ENCODE results near the gene RRP9.

RRP9 gene

DNA sequence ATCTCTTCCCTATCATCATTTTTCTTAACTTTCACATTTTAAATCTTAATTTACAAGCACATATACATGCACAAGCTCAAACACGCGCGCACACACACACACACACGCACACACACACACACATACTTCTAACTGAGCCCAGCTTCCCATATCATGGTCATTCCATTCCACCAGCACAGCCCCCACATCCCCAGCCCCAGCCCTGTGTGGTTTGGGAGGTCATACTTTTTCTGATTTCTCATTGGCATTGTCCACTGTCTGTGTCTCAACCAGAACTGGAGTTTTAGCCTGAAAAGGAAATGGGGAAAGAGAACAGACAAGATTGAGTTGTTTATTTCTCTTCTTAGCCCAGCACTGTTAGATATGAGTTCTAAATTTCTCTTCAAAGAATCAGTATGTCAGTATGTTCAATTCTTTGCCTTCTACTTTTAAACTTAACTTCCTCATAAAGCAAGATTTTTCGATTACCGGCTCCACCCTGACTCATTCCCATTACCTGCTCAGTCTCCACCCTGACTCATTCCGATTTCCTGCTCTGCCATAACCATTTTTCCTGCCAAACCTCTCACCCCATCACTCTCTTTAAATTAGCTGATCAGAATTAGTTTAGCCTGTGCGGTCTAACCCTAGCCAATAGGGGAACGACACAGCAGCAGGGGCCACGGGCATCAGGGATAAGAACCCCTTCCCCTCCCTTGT, 44.9 kb downstream of the RRP9 start:
- no peak for DNase-seq

DNA sequence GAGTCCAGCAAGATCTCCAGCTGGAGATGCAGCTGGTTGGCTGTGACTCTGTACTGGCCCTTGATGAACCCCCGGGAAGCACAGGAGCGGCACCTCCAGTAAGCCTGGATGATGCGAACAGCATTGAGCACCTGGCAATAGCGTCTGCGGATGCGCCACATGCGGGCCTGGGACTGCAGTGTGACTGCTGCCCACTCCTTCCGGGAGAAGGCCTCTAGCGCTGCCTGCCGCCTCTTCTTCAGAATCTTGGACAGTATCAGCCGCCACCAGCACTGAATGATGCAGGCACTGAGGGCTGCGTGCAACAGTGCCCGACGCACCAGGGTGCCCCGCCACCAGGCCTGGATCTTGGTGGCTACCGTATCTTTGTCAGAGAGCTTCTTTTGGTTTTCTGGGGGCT, 46.8 kb downstream of the RRP9 start:
- no peak for DNase-seq

DNA sequence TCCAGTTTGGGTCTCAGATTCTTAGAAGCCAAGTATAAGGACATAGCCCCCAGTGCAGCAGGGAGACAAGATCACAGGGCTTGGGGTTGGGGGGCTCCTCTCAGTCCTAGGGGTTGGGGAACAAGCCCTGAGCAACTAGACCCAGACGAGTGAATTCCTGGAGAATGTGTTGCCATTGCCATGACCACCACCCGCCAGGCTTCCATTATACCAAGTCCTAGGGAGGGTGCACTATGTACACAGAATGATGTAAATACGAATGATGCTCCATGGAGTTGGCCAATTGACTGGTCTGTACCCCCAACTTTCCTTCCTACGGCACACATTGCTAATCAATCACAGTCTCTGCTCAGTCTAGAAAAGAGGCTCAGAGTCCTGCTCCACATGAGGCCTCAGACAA, 47.3 kb downstream of the RRP9 start:
- DNase-seq = no peak

DNA sequence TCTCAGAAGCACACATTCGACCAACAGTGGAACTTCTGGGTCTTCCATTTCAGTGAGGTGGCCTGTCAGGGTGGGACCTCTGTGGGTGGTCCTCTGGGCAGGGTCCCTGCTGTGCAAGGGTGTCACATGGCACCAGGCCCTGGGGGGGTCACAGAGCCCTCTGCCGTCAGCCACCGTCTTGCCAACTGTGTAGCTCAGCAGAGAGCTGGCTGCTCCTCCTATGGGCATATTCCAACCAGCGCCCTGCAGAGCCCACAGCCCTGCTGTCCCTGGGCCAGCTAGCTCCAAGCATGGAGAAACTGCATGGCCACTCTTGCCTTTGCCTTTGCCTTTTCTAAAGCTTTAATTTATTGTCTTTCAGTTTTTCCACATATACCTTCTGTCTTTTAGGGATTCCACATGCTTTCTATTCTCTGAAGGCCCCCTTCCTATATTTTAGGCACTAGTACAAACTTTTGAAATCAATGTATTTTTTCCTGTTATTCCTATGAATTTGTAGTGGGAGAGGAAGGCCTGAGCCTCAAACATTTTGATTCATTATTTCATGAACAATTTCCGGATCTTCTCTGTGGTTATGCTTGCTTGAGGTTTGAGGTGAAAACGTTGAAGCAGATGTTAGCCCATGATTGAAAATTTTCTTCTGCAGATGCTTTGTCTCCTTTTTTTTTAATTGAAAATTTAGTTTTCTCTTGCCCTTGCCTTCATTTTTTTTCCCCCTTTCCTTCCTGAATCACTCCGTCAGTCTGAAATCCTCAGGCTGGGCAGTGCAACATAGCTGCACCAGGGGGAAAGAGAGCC, 50.3 kb downstream of the RRP9 start:
- no peak for DNase-seq

DNA sequence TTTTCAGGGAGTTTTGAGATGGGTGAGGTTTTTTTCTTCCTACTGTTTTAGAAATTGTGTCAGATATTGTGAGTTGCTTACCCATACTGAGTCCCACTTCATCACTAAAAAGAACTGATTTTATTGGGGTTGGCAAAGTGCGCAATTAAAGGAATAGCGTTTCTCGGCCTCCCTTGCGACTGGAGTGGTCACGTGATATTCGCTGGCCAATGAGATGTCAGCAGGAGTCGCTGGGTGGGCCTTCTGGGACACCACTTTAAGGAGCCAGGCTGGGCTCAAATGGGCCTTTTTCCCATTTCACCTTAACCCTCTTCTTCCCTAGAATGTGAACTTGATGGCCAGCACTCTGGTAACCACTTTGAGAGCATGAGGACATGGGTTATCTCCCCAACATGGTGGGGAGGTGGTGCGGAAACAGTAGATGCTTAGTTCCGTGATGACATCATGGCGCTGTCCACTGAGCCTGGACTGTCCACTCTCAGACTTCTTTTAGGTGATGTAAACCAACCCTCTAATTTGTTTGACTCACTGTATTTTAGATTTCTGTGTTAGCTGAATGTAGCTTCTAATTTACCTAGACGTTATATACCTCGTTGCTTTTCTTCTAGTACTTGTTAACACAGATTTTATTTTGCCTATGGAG, 53.1 kb downstream of the RRP9 start:
- DNase-seq = no peak

DNA sequence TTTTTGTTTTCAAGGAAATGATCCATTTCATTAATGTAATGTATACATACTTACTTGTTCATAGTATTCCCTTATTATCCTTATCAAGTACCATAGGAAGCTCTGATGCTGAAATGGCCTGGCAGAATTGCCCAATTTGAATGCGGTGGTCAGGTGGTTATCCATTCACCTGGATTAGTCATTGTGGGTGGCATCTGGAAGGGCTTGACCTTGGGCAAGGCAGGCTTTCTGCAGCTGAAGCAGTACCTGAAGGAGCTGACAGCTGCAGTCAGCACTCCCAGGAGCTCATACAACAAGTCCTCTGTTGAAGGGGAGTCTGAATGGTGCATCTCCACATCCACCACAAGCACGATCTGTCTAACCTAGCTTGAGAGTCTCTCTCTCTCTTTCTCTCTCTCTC, 54.1 kb downstream of the RRP9 start:
- no peak for DNase-seq

DNA sequence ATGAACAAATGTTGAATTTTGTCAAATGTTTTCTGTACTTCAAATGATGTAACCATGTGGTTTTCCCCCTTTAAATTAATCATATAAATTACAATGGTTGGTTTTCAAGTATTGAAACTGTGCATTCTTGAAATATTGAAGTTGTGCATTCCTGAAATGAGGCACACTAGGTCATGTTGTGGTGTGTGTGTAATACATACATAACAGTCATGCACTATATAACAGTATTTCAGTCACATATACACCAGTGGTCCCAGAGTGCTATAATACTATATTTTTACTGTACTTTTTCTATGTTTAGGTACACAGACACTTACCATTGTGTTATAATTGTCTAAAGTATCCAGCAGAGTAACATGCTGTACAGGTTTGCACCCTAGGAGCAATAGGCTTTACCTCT, 55.3 kb downstream of the RRP9 start:
- no peak for DNase-seq
